ENCODE results near the gene MACF1.

Gene MACF1

DNA sequence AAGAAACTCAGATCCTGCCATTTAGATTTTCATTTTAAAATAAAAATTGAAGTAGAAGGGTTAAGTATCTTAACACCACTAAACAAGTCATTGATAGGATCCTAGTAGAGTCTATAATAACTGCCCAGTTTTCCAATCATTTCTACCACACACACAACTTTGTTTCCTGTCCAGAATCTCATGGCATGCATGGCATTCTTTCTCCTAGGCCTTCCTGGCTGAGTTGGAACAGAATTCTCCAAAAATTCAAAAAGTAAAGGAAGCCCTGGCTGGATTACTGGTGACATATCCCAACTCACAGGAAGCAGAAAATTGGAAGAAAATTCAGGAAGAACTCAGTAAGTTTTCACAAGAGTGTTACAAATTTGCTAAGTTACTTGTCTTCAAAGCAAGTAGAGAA lies 175.5 kb downstream of the MACF1 start:
- no peak overlapping the region for H3K4me3 ChIP-seq (ENCODE audit: low read depth, low read length)
- TF ChIP-seq, protein P1, sequence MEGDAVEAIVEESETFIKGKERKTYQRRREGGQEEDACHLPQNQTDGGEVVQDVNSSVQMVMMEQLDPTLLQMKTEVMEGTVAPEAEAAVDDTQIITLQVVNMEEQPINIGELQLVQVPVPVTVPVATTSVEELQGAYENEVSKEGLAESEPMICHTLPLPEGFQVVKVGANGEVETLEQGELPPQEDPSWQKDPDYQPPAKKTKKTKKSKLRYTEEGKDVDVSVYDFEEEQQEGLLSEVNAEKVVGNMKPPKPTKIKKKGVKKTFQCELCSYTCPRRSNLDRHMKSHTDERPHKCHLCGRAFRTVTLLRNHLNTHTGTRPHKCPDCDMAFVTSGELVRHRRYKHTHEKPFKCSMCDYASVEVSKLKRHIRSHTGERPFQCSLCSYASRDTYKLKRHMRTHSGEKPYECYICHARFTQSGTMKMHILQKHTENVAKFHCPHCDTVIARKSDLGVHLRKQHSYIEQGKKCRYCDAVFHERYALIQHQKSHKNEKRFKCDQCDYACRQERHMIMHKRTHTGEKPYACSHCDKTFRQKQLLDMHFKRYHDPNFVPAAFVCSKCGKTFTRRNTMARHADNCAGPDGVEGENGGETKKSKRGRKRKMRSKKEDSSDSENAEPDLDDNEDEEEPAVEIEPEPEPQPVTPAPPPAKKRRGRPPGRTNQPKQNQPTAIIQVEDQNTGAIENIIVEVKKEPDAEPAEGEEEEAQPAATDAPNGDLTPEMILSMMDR (IDR thresholded peaks at IDR 0.05; ENCODE audit: insufficient read depth, low read length, missing control alignments): no peak
- DNase-seq (ENCODE audit: low read depth, low spot score): no peak
- POLR2A ChIA-PET: no interaction called here
- CTCF ChIA-PET: interaction anchor here (1.5 to 2.5 kb wide), 3 partner anchors 8 to 30 kb away, joined by 5 to 17 read pairs (median 14); no protein-coding TSS in a partner anchor

DNA sequence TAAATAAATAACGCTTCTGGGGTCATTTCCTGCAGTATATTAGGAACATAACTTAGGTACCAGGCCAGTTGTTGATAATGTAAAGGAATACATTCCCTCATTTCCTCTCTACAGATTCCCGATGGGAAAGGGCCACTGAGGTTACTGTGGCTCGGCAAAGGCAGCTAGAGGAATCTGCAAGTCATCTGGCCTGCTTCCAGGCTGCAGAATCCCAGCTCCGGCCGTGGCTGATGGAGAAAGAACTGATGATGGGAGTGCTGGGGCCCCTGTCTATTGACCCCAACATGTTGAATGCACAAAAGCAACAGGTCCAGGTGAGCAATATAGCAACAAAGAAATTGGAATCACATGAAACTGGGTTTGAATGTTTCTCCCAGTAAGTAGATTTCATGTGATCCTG lies 177.3 kb downstream of the MACF1 start:
- POLR2A ChIA-PET: no interaction called here
- DNase-seq (ENCODE audit: low read depth, low spot score): no peak
- H3K4me3 ChIP-seq (ENCODE audit: low read depth, low read length): no peak overlapping the region
- CTCF ChIA-PET: interaction anchor here (0.9 to 2.0 kb wide), 4 partner anchors 10 to 283 kb away, joined by 3 to 8 read pairs (median 3); no protein-coding TSS in a partner anchor
- TF ChIP-seq, protein P1 (IDR thresholded peaks at IDR 0.05; ENCODE audit: insufficient read depth, low read length, missing control alignments): no peak

DNA sequence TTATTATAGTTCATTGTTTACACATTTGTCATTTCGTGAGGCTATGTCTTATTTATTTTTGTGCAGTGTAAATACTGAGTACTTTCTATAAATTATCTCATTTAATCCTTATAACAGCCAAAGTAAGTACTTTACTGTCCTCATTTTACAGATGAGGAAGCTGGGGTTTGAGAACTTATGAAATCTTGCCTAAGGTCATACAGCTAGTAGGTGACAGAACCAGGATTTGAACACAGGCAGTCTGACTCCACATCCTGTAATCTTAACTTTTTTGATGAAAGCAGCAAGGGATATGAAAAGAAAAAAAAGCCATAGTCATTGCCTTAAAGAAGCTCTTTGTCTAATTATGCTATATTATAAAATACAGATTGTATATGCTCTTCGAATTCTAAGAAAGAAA lies 179.8 kb downstream of the MACF1 start:
- CTCF ChIA-PET: interaction anchor here (1.1 to 6.8 kb wide), 3 partner anchors 27 to 286 kb away, joined by 5 to 90 read pairs (median 6); no protein-coding TSS in a partner anchor
- TF ChIP-seq, protein P1 (IDR thresholded peaks at IDR 0.05; ENCODE audit: insufficient read depth, low read length, missing control alignments): no peak
- no peak for DNase-seq (ENCODE audit: low read depth, low spot score)
- H3K4me3 ChIP-seq (ENCODE audit: low read depth, low read length): no peak overlapping the region
- POLR2A ChIA-PET: no interaction called here

DNA sequence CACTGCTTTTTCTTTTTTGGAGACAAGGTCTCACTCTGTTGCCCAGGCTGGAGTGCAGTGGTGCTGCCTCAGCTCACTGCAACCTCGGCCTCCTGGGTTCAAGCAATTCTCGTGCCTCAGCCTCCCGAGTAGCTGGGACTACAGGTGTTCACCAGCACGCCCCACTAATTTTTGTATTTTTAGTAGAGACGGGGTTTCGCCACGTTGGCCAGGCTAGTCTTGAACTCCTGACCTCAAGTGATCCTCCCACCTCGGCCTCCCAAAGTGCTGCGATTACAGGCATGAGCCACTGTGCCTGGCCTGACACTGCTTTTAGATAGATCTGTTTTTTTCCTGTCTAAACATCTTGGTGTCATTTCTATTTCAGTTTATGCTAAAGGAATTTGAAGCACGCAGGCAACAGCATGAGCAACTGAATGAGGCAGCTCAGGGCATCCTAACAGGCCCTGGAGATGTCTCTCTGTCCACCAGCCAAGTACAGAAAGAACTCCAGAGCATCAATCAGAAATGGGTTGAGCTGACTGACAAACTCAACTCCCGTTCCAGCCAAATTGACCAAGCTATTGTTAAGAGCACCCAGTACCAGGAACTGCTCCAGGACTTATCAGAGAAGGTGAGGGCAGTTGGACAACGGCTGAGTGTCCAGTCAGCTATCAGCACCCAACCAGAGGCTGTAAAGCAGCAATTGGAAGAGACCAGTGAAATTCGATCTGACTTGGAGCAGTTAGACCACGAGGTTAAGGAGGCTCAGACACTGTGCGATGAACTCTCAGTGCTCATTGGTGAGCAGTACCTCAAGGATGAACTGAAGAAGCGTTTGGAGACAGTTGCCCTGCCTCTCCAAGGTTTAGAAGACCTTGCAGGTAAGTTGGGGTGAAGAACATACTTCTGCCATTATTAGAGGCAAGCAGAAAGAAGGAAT lies 180.8 kb downstream of the MACF1 start:
- CTCF ChIA-PET: interaction anchor here (1.1 to 6.8 kb wide), 5 partner anchors 9 to 287 kb away, joined by 5 to 90 read pairs (median 7); no protein-coding TSS in a partner anchor

DNA sequence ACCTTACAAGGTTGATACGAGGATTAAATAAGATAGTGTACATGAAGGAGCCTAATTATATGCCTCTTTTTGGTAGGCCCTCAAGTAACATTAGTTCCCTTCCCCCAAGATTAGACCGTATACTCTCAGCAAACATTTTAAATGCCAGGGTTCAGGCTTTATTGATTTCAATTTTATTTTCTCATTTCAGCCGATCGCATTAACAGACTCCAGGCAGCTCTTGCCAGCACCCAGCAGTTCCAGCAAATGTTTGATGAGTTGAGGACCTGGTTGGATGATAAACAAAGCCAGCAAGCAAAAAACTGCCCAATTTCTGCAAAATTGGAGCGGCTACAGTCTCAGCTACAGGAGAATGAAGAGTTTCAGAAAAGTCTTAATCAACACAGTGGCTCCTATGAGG lies 182.5 kb downstream of the MACF1 start:
- ChIA-PET CTCF (interaction anchor here (0.7 to 6.8 kb wide), 15 partner anchors 8 to 295 kb away, joined by 3 to 90 read pairs (median 6); no protein-coding TSS in a partner anchor), POLR2A (interaction anchor here (1.6 to 2.0 kb wide), 2 partner anchors 11 to 24 kb away, joined by 16 to 17 read pairs; no protein-coding TSS in a partner anchor)

More for the DNA sequence above, 180.8 kb downstream of the MACF1 start:
- TF ChIP-seq, protein P1 (IDR thresholded peaks at IDR 0.05; ENCODE audit: insufficient read depth, low read length, missing control alignments): no peak
- no peak overlapping the region for H3K4me3 ChIP-seq (ENCODE audit: low read depth, low read length)
- no peak for DNase-seq (ENCODE audit: low read depth, low spot score)
- POLR2A ChIA-PET: interaction anchor here (0.9 kb wide), 1 partner anchor 10 kb away, joined by 3 read pairs; no protein-coding TSS in a partner anchor

More for the DNA sequence above, 182.5 kb downstream of the MACF1 start:
- H3K4me3 ChIP-seq (ENCODE audit: low read depth, low read length): no peak overlapping the region
- no peak for DNase-seq (ENCODE audit: low read depth, low spot score)
- TF ChIP-seq, protein P1 (IDR thresholded peaks at IDR 0.05; ENCODE audit: insufficient read depth, low read length, missing control alignments): no peak

Measured in AG04449 (cell line).